T47D (cell line): ENCODE results near the gene SPC24.
A peak's percentile ranks its signal among the peaks of the same experiment; 100 is the strongest.
"Not testable (repeated sequence)": the region's sequence is repeated elsewhere in the genome, so short reads cannot be mapped to it uniquely, and the experiment has no call there.

Source experiments
- DNase-seq, 2 experiments: peaks; one replicate each; pipeline versions ENCODE4 v3.0.0 to v3.0.0-alpha.2; 2011 to 2012; ENCODE audit warnings: low read depth in 1 of 2, low spot score in 1 of 2
- JUND ChIP-seq: IDR thresholded peaks from 2 replicates; pipeline ENCODE4 v1.6.1; 2012; ENCODE audit warnings: low read depth
- in situ Hi-C: cut with HindIII; loops from 2 replicates; pipeline ENCODE4 v1.10.0; 2016; ENCODE audit warnings: low sequenced_read_pairs, low pct_unique_long_range_greater_than_20kb

SPC24 gene

GRCh38 chr19:11168568-11168967, 13.0 kb upstream of the SPC24 start:
- no peak for TF ChIP-seq JUND
- in situ Hi-C loops, result no loop called here
- DNase-seq, result no peak

- no peak for DNase-seq
- in situ Hi-C loops, result no loop called here
- TF ChIP-seq JUND, result no peak
These were observed 10.9 kb upstream of the SPC24 start for GRCh38 chr19:11166281-11167142.

GRCh38 chr19:11165486-11166030, 10.0 kb upstream of the SPC24 start:
- in situ Hi-C loops, result no loop called here
- DNase-seq, result no peak
- no peak for TF ChIP-seq JUND

GRCh38 chr19:11164879-11165406, 9.4 kb upstream of the SPC24 start:
- no peak for DNase-seq
- no peak for TF ChIP-seq JUND
- in situ Hi-C loops, result no loop called here

GRCh38 chr19:11164296-11164695, 8.7 kb upstream of the SPC24 start:
- TF ChIP-seq JUND, result no peak
- in situ Hi-C loops, result no loop called here
- no peak for DNase-seq

- in situ Hi-C loops, DNase-seq: not testable (repeated sequence)
These were observed 4.8 kb upstream of the SPC24 start for GRCh38 chr19:11160440-11160768.

- no peak for DNase-seq
- in situ Hi-C loops, result no loop called here
- TF ChIP-seq JUND, result no peak
These were observed 4.2 kb upstream of the SPC24 start for GRCh38 chr19:11159598-11160439.

- no peak for DNase-seq
- in situ Hi-C loops, result no loop called here
- TF ChIP-seq JUND, result no peak
These were observed 917 bp downstream of the SPC24 start for GRCh38 chr19:11154683-11155047.

GRCh38 chr19:11152318-11153062, 3.1 kb downstream of the SPC24 start:
- TF ChIP-seq JUND, result no peak
- peak in 1 of 2 experiments; percentile 46 for DNase-seq

GRCh38 chr19:11151181-11151580, 4.4 kb downstream of the SPC24 start:
- no peak for DNase-seq
- in situ Hi-C loops, result no loop called here
- TF ChIP-seq JUND, result no peak

More at GRCh38 chr19:11152318-11153062, 3.1 kb downstream of the SPC24 start:
- in situ Hi-C loops, result no loop called here

- TF ChIP-seq JUND, result no peak
- DNase-seq, result no peak
- in situ Hi-C loops, result no loop called here
These were observed 7.6 kb downstream of the SPC24 start for GRCh38 chr19:11148001-11148400.

GRCh38 chr19:11145536-11145924, 10.1 kb downstream of the SPC24 start:
- TF ChIP-seq JUND, result no peak
- in situ Hi-C loops, result no loop called here
- DNase-seq, result no peak
